ENCODE results near the gene CDKAL1.

DNA sequence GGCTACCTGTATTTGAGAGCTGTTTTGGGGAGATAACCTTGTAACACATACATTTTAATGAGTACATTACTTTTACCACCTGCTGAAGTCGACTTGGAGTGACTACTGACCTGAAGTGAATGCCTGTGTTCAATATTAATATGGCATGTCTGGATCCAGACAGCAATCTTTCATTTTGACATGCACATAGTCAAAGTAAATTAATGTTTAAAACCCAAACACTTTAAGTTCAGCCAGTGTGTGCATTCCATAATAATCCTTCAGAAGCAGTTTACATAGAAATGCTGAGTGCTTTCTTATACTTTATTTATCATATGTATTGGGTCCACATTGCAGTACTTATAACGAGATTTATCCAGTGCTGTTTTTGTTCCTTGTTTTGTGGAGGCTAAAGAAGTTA, 38.0 kb downstream of the CDKAL1 start:
- TF ChIP-seq, protein P1, sequence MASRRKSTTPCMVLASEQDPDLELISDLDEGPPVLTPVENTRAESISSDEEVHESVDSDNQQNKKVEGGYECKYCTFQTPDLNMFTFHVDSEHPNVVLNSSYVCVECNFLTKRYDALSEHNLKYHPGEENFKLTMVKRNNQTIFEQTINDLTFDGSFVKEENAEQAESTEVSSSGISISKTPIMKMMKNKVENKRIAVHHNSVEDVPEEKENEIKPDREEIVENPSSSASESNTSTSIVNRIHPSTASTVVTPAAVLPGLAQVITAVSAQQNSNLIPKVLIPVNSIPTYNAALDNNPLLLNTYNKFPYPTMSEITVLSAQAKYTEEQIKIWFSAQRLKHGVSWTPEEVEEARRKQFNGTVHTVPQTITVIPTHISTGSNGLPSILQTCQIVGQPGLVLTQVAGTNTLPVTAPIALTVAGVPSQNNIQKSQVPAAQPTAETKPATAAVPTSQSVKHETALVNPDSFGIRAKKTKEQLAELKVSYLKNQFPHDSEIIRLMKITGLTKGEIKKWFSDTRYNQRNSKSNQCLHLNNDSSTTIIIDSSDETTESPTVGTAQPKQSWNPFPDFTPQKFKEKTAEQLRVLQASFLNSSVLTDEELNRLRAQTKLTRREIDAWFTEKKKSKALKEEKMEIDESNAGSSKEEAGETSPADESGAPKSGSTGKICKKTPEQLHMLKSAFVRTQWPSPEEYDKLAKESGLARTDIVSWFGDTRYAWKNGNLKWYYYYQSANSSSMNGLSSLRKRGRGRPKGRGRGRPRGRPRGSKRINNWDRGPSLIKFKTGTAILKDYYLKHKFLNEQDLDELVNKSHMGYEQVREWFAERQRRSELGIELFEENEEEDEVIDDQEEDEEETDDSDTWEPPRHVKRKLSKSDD (CRISPR knock-in tag; IDR thresholded peaks at IDR 0.05; ENCODE audit: low read depth) = no peak
- TF ChIP-seq ZNF670 (CRISPR knock-in tag; IDR thresholded peaks at IDR 0.05; ENCODE audit: borderline replicate concordance) (no peak), ZNF274 (CRISPR knock-in tag; IDR thresholded peaks at IDR 0.05) (no peak), BRD4 (CRISPR knock-in tag; IDR thresholded peaks at IDR 0.05) (no peak), FIP1L1 (IDR thresholded peaks at IDR 0.05; ENCODE audit: borderline replicate concordance, insufficient read depth, low read depth, low read length) (no peak)
- TF ChIP-seq, protein P2, sequence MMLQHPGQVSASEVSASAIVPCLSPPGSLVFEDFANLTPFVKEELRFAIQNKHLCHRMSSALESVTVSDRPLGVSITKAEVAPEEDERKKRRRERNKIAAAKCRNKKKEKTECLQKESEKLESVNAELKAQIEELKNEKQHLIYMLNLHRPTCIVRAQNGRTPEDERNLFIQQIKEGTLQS (CRISPR knock-in tag; IDR thresholded peaks at IDR 0.05) = no peak
- TF ChIP-seq, protein P3, sequence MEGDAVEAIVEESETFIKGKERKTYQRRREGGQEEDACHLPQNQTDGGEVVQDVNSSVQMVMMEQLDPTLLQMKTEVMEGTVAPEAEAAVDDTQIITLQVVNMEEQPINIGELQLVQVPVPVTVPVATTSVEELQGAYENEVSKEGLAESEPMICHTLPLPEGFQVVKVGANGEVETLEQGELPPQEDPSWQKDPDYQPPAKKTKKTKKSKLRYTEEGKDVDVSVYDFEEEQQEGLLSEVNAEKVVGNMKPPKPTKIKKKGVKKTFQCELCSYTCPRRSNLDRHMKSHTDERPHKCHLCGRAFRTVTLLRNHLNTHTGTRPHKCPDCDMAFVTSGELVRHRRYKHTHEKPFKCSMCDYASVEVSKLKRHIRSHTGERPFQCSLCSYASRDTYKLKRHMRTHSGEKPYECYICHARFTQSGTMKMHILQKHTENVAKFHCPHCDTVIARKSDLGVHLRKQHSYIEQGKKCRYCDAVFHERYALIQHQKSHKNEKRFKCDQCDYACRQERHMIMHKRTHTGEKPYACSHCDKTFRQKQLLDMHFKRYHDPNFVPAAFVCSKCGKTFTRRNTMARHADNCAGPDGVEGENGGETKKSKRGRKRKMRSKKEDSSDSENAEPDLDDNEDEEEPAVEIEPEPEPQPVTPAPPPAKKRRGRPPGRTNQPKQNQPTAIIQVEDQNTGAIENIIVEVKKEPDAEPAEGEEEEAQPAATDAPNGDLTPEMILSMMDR (CRISPR knock-in tag; IDR thresholded peaks at IDR 0.05) = no peak
- TF ChIP-seq, protein P4, sequence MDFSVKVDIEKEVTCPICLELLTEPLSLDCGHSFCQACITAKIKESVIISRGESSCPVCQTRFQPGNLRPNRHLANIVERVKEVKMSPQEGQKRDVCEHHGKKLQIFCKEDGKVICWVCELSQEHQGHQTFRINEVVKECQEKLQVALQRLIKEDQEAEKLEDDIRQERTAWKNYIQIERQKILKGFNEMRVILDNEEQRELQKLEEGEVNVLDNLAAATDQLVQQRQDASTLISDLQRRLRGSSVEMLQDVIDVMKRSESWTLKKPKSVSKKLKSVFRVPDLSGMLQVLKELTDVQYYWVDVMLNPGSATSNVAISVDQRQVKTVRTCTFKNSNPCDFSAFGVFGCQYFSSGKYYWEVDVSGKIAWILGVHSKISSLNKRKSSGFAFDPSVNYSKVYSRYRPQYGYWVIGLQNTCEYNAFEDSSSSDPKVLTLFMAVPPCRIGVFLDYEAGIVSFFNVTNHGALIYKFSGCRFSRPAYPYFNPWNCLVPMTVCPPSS (IDR thresholded peaks at IDR 0.05) = no peak
- TF ChIP-seq, protein P5, sequence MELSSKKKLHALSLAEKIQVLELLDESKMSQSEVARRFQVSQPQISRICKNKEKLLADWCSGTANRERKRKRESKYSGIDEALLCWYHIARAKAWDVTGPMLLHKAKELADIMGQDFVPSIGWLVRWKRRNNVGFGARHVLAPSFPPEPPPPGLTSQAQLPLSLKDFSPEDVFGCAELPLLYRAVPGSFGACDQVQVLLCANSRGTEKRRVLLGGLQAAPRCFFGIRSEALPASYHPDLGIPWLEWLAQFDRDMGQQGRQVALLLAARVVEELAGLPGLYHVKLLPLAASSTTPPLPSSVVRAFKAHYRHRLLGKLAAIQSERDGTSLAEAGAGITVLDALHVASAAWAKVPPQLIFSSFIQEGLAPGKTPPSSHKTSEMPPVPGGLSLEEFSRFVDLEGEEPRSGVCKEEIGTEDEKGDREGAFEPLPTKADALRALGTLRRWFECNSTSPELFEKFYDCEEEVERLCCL (CRISPR knock-in tag; IDR thresholded peaks at IDR 0.05; ENCODE audit: borderline replicate concordance) = no peak
